Left colon (tissue), 2 donors: ENCODE data around the gene RAP2A. TPM values are rescaled to one million over a fixed set of nuclear protein-coding genes. Genes with fewer than 3 reads are reported as not detected.
A peak's percentile ranks its signal among the peaks of the same experiment; 100 is the strongest.

ENCODE experiments used
- ATAC-seq: fragments of 200-7000 bp; cut with Tn5 transposase; one replicate; pipeline ENCODE4 v1.9.1; 2020; ENCODE audit warnings: mild to moderate bottlenecking, moderate library complexity
- DNase-seq, 2 donors: peaks; one replicate each; pipeline ENCODE4 v3.0.0-alpha.2; 2020
- intact Hi-C, 2 donors: fragments of 100-400 bp; cut with DNase I in 1 of 2; cut with micrococcal nuclease in 1 of 2; formaldehyde crosslinking; loops; one replicate each; pipeline versions ENCODE4 v1.11.2 to v1.14.0; 2022; cut with DNase I, micrococcal nuclease
- total RNA-seq, 2 donors: library from RNA; stranded (reverse); fragmentation: NEBNext Ultra II Directional; extraction: Animal tissue kit (Norgen Biotek cat#: 25700); gene quantifications; one replicate each; pipeline ENCODE4 v1.2.1, GENCODE V29; 2021
- donor health status: DM: no; HTN: no; CAD: no.
- donor health status: DM: yes; HTN: yes; CAD: no.

Gene RAP2A
- total RNA-seq, 2 donors from 2014 or later = 30.7 to 33.2 TPM

DNA sequence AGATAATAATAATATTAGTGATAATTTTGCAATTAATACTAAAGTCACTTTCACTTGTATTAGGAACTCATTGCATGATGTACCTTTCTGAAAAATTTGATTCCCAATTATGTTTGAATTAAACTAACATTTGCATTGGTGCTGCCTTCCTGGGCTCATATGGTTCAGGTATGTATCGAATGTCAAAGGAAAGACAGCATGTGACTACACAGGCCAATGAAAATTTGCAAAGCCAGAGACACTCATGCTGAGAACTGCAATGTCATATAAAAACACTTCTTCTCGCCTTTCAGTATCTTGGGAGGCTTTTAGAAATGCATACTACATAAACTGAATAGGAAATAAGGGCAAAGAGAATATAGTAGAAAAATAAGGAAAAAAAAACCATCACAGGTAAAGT, 44.3 kb downstream of the RAP2A start:
- ATAC-seq (no peak), DNase-seq (no peak)
- intact Hi-C loops = no loop called here

DNA sequence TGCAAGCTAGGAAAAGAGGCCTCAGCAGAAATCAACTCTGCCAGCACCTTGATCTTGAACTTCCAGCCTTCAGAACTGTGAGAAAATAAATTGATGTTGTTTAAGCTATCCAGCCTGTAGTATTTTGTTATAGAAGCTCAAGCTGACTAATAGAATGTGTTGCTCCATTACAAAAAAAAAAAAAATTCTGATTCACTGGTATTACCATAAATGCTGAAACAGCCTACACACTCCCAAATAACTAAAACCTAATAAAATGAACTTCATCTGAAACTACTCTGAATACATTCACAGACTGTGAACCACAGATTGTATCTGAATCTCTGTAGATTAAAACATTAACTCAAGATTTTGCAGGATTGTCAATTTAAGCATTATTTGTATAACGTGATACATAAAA, 49.5 kb downstream of the RAP2A start:
- ATAC-seq = no peak
- intact Hi-C loops = no loop called here
- DNase-seq = no peak

DNA sequence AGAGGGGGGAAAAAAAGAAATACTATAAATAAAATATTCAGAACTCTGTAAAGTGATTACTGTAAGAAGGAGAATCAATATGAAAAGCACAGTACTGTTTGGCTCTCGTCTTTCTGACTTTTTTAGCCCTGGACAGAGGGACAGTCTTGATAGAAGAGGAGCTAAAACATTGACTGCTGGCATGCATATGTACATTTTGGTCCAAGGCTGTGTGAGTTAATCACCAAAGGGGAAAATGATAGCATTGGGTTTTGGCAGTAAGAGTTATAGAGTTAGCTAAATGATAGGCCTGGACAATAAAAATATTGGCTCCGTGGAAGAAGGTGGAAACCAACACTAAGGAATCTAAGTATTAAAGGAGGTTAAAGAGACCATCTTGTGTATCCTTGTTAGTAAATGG, 50.3 kb downstream of the RAP2A start:
- DNase-seq = no peak
- intact Hi-C loops = no loop called here
- no peak for ATAC-seq

DNA sequence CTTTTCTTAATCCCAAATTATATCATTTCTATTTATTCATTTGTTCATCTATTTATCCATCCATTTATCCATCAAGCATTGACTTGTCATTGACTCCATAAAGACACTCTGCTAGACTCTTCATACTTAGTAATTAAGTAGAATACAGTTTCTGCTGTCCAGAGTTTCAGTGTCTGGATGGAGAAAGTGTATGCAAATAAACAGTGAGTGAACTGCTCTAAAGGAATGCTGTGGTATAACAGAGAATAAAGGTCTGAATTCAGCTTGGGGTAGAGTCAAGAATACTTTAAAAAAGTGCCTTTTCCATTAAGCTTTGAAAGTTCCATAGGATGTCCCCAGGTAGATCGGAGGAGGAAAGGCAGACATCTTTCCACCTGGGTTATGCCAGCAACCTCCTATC, 51.4 kb downstream of the RAP2A start:
- no peak for DNase-seq
- no peak for ATAC-seq
- intact Hi-C loops = no loop called here

DNA sequence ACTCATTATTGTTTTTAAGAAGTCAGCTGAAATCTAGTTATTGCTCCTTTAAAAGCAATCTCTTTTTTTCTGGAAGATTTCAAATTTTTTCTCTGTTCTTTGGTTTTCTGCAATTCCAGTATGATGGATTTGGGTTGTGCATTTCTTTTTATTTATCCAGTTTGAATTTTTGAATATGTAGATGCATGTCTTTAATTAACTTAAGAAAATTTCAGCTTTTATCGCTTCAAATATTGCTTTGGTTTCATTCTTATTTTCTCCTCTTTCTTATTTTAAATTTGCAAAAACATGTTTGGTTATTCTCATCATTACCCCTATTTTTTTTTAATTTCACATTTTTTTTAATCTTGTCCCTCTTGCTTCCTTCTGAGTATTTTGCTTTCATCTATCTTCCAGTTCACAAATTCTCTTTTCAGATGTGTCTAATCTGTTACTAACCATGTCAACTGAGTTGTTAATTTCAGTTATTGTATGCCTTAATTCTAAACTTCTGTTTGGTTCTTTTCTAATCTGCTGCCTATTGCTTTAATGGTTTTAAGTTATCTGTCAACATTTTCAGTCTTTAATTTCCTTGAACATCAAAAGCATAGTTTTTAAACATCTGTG, 56.8 kb downstream of the RAP2A start:
- intact Hi-C loops = no loop called here
- ATAC-seq (no peak), DNase-seq (no peak)

DNA sequence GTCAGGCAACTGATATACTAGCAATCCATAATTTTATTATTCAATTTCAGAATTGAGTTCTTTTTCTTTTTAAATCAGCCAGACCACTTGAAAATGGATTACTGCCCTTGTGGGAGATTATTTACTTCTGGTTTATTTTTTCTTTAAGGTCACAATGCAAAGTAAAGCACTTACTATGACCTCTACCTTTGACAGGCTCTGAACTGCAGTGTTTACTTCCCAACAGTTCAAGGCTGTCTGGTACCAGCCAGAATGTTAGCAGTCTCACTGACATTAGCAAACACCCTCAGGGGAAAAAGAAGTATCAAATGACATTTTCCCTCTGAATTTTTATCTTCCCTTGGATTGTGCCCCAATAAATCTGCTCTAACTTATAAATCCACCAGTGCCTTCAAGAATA, 57.5 kb downstream of the RAP2A start:
- ATAC-seq (no peak), DNase-seq (no peak)
- intact Hi-C loops = no loop called here

DNA sequence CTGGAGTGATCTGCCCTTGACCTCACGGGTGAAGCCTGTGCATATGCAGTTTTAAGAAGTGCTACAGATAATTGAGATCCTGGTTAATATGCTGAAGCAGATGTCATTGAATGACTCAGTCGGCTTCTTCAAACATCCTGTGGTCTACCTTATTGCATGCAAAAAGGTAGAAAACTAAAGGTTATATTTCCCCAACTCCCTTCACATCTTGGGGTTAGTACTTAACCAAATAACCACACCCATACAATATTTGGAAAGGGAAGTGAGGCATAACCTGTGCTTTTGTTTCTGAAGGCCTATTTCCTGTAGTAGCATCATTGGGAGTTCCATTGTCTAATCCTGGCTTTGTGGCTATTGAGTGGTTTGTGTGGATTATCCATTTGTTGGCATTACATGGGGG, 58.3 kb downstream of the RAP2A start:
- DNase-seq (no peak), ATAC-seq (no peak)
- intact Hi-C loops = no loop called here

DNA sequence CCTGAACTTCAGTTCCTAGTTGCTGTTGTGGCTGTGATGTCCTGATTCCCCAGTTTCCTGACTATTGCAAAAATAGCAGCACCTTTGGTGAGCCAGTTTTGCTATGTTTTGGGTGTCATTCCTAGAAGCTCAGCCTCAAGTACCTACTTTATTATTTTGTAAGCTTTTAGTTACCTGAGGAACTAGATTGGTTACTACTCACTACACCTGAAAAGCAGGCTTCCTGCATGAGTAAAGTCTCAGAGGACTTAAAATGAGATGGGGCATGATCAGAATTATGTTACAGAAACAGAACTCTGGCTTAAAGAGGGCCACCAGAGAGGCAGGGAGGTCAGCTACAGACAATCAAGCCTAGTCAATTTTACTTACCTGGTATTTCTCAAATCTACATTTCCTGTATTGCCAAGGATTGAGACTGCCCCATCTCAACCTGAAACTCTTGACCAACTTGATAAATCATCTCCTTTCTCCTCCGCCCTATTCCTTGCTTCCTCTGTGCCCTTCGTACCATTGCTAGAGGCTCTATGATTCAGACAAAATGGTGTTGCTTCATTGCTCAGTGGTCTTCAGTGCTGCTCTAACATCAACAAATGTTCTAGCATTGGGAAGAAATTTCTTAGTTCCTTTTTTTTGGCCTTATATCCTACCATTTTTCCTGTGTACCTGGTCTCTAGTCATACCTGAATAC, 58.9 kb downstream of the RAP2A start:
- intact Hi-C loops = no loop called here

DNA sequence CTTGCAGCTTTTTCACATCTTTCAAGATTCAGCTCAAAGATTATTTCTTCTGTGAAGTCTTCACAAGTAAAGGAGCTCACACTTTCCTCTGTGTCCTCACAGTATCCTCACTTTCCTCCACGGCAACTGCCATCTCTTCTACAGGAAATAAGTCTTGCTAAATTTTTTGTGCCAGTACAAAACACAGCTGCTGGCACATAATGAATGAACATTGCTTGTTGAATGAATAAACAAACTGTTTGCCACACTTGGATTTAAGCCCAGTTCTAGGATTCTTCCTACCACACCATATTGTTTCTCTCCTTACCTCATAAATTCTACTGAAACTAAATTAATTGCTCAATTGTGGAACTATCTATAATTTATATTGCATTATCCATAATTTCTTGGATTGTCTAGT, 59.5 kb downstream of the RAP2A start:
- DNase-seq (no peak), ATAC-seq (no peak)

More for the DNA sequence above, 58.9 kb downstream of the RAP2A start:
- DNase-seq (no peak), ATAC-seq (no peak)

DNA sequence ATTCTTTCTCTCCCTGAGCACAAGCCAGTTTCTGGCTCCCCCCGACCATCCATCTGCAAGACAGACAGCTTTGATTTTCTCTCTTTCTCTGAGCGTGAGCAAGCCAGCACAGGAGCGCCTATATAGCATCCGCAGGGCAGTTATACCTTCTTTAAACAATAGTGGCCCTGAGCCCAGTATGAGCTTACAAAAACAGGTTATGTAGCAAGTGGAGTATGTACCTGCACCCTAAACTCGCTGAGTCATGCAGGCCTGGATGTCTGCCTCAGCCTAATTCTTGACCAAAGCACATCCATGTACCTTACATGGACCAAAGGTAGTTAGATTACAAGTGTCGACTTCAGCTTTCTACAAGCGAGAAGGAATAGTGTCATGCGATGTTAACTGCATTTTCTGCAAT, 61.7 kb downstream of the RAP2A start:
- no peak for DNase-seq
- intact Hi-C loops = no loop called here
- ATAC-seq = no peak

More for the DNA sequence above, 59.5 kb downstream of the RAP2A start:
- intact Hi-C loops = no loop called here

DNA sequence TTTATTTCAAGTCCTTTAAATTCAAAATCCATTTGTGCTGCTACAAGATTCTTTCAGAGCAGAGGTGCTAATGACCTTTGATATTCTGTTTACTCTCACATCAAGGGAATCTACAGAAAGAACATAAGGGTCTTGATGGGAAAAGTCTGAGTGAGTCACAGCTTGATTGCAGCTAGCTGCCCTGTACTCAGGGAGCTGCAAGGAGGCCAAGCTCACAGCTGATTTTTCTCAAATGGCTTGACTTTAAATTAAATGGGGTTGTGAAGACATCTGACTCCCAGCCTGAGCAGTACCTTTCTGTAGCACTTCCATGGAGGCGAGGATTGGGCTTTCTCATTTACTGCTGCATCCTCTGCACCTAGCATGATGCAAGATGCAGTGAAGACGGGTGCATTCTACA, 62.5 kb downstream of the RAP2A start:
- intact Hi-C loops = no loop called here
- ATAC-seq (no peak), DNase-seq (no peak)

DNA sequence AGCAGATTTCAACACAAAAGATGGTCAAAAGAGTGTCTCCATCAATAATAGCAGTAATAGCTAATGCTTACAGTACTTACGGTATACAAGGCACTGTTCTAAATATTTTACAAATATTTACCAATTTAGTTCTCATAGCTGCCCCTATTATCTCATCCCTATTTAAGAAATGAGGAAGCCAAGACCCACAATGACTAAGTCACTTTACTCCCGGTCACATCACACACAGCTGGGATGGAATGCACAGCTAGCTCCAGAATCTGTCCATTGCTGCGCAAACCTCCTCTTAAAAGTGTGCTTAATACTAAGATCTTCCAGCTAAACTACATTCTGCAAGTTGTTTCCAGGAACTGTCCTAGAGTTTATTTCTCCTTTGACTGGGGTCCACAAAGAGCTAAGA, 63.4 kb downstream of the RAP2A start:
- intact Hi-C loops = no loop called here

DNA sequence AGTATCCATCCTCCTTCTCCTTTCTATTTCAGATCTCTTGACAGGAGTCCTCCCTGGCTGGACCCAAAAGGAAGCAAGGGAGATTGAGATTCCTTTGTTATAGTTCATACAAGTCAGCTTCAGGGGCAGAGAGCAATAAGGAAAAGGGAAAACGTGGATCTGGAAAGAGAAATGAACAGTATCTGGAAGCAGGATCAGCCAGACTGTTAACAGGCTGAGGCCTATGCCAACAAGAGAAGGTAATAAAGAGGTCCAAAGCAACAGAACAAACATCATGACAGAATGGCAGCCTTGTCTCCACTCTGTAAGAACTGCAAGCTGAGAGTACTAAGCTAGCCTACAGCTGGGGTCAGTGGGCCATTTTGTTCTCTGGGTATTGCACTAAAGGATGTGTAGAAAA, 64.5 kb downstream of the RAP2A start:
- ATAC-seq = peak; percentile 56
- DNase-seq = no peak
- intact Hi-C loops = no loop called here

More for the DNA sequence above, 63.4 kb downstream of the RAP2A start:
- ATAC-seq (no peak), DNase-seq (no peak)

DNA sequence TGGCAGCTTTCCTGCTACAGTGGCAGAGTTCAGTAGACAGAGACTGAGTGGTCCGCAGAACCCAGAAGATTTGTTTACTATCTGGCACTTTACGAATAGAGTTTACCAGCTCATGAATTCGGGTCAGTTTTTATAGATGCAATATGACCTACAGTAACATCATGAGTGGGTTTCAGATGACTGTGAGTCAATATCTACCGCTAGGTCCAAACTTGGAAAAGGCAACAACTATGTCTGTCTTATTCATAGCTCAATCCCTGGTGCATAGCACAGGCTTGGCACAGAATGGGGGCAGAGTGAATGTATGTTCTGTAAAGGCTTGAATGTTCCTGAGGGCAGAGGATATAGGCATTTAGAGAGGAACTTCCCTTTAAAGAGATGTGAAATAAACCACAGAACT, 65.2 kb downstream of the RAP2A start:
- no peak for ATAC-seq
- DNase-seq = no peak
- intact Hi-C loops = no loop called here

DNA sequence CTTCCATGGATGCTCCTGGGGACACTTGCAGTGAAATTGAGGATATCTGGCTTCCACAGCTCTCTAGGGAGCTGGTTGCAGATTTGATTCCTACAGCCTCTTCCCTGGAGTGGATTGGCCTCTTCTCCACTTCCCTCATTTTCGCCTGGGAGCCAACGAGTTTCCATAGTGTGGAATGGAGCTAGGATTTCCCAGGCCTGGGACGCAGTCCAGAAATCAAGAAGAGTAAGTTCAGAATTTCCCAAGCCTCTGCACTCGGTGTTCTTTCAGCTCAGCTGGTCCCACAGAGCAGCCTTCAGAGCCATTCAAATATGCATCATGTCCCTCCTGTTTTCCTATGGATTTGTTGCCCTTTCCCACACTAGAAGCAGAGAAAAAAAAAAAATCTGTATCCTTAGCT, 68.2 kb downstream of the RAP2A start:
- ATAC-seq (no peak), DNase-seq (no peak)
- intact Hi-C loops = no loop called here

DNA sequence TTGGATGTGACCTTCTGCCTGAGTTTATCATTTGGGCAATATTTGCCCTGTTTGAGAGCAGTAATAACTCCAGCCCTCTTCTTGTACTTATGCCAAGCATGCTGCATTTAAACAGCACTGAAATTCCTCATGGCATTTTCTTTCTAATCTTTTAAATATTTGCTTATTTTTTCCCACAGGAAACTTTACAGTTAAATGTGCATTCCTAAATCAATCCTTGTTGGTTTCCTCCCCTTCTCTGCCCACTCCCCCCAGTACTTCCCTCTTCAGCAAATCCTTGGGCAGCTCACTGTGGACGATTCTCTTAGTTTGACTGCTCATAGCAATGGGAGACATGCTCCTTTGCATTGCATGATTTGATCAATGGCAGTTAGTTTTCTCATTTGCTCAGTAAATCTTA, 68.7 kb downstream of the RAP2A start:
- ATAC-seq (no peak), DNase-seq (no peak)

DNA sequence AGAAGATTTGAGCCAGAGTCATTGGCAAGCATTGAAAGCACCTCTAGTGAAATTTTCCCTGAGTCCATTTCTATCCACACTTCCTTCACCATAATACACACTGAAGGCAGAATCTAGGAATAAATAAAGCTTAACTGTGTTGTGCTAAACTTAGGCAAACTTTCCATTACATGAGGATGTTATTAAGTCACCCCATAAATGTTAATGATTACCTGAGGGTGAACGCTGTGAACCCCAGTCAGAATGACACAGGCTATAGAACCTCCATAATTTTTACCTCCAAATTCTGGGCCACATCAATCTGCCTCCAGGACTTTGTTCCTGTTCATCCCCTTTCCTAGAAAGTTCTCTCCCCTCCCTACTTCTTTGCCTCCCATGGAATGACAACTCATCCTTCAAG, 71.0 kb downstream of the RAP2A start:
- DNase-seq (no peak), ATAC-seq (no peak)
- intact Hi-C loops = no loop called here

More for the DNA sequence above, 68.7 kb downstream of the RAP2A start:
- intact Hi-C loops = no loop called here

DNA sequence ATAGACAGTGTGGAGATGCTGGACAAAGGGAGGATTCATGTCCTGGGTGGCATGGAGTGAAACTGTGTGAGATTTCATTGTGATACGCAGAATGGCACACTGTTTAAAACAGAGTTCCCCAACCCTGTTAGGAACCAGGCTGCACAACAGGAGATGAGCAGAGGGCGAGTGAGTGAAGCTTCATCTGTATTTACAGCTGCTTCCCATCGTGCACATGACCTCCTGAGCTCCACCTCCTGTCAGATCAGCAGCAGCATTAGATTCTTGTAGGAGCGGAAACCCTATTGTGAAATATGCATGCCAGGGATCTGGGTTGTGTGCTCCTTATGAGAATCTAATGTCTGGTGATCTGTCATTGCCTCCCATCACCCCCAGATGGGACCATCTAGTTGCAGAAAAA, 72.5 kb downstream of the RAP2A start:
- no peak for DNase-seq
- intact Hi-C loops = no loop called here
- ATAC-seq = no peak

DNA sequence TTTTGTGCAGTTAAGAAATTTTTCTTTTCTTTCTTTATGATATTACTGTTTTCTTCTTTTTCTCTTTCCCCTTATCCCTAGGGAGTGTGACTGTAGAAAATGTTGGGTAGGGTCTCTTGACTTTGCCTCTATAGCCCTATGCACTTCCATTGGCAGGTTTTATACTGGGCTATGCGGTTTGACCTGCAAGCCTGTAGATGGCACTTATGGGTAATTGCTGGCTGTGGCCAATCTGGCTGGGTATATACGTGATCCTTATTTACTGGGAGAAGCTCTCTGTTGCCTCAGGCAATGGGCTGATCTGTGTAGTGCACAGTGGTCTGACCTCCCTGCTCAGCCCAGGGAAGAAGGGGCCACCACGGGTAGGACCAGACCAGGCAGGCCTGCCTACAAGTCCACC, 78.8 kb downstream of the RAP2A start:
- DNase-seq (no peak), ATAC-seq (no peak)
- intact Hi-C loops = no loop called here

DNA sequence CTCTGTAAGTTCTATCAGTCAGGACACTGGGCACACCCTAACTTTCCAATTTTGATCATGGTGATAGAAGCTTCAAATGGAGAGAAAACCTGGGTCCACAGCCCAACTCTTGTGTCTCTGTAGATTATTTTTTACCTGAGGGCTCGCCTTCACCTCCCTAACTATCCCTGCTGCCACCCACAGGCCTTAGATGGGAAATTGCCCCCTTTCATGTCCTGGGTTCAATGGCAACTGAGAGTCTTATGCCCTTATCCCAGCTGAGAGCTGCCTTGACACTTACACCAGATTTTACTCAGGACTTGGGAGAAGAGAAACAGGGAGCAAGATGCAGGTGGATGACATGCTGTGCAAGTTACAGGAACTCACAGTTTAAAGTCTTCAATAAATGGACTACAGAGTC, 81.7 kb downstream of the RAP2A start:
- intact Hi-C loops = no loop called here
- DNase-seq (no peak), ATAC-seq (no peak)

DNA sequence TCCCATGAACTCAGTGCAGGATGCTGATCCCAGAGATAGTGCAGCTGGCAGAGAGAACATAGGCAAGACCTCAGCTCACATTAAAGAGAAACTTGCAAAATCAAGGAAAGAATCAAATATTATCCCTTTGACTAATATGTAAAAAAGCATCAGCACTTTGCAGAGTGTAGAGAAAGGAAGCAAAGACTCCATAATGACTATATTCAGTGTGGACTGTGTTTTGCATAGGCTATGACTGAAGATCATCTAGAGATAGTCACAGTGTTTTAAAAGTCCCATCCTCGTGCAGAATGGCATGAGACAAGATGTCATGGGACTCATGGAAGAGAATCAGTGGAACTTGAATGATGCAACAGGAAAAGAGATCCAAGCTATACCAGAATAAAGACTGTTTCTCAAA, 84.0 kb downstream of the RAP2A start:
- ATAC-seq (no peak), DNase-seq (no peak)
- intact Hi-C loops = no loop called here
